GM12878 (cell line): Measurements from ENCODE around the gene FBXL22. TPM values are rescaled to one million over a fixed set of nuclear protein-coding genes. Genes with fewer than 3 reads are reported as not detected.

Source experiments
- BHLHE40 ChIP-seq, 2 experiments: fragments of 450-650 bp in 1 of 2; IDR thresholded peaks; 2 replicates each; pipeline ENCODE4 v1.6.1; 2011 to 2017; ENCODE audit warnings: low read depth in 2 of 2, borderline replicate concordance in 1 of 2, improper control_type of control experiment in 1 of 2, low read length in 1 of 2, mild to moderate bottlenecking in 1 of 2
- CBX5 ChIP-seq: sonication (generic); IDR thresholded peaks from 2 replicates; pipeline ENCODE4 v1.6.1; 2016; ENCODE audit warnings: low read depth, moderate library complexity, mild to moderate bottlenecking, inconsistent platforms
- HDGF ChIP-seq: fragments of 450-650 bp; IDR thresholded peaks from 2 replicates; pipeline ENCODE4 v1.6.1; 2016; ENCODE audit warnings: antibody characterized with exemption
- HSF1 ChIP-seq: fragments of 150-350 bp; IDR thresholded peaks from 2 replicates; pipeline ENCODE4 v1.6.1; 2014; ENCODE audit warnings: mild to moderate bottlenecking, low read depth, low read length
- MEF2B ChIP-seq: fragments of 450-650 bp; IDR thresholded peaks from 2 replicates; pipeline ENCODE4 v1.6.1; 2018; ENCODE audit warnings: mild to moderate bottlenecking, moderate library complexity; ENCODE audit not compliant: partially characterized antibody, poor library complexity, severe bottlenecking
- MTA2 ChIP-seq: fragments of 450-650 bp; IDR thresholded peaks from 2 replicates; pipeline ENCODE4 v1.6.1; 2016; ENCODE audit warnings: low read depth, mild to moderate bottlenecking, moderate library complexity
- NR2F1 ChIP-seq: fragments of 450-650 bp; conservative IDR thresholded peaks from 2 replicates; pipeline ENCODE4 v1.6.1; 2017; ENCODE audit warnings: mild to moderate bottlenecking
- PKNOX1 ChIP-seq: fragments of 450-650 bp; IDR thresholded peaks from 2 replicates; pipeline ENCODE4 v1.6.1; 2016; ENCODE audit warnings: mild to moderate bottlenecking
- RAD21 ChIP-seq: IDR thresholded peaks from 2 replicates; pipeline ENCODE4 v1.6.1; 2011; ENCODE audit warnings: mild to moderate bottlenecking, low read depth, low read length, moderate library complexity; ENCODE audit not compliant: insufficient read depth
- RB1 ChIP-seq: fragments of 450-650 bp; formaldehyde crosslinking; IDR thresholded peaks from 2 replicates; pipeline ENCODE4 v1.6.1; 2017; ENCODE audit warnings: mild to moderate bottlenecking, borderline replicate concordance
- SMARCA5 ChIP-seq: fragments of 450-650 bp; IDR thresholded peaks from 2 replicates; pipeline ENCODE4 v1.6.1; 2017; ENCODE audit warnings: mild to moderate bottlenecking
- SMC3 ChIP-seq: IDR thresholded peaks from 2 replicates; pipeline ENCODE4 v1.6.1; 2011; ENCODE audit warnings: low read length, improper control_type of control experiment, borderline replicate concordance
- SPI1 ChIP-seq: IDR thresholded peaks from 2 replicates; pipeline ENCODE4 v1.6.1; 2011; ENCODE audit warnings: low read depth, mild to moderate bottlenecking, low read length, moderate library complexity, borderline replicate concordance; ENCODE audit not compliant: insufficient read depth
- STAT1 ChIP-seq: fragments of 450-650 bp; conservative IDR thresholded peaks from 2 replicates; pipeline ENCODE4 v1.6.1; 2014; ENCODE audit warnings: antibody characterized with exemption, mild to moderate bottlenecking
- TARDBP ChIP-seq: IDR thresholded peaks from 2 replicates; pipeline ENCODE4 v1.6.1; 2016; ENCODE audit warnings: borderline replicate concordance
- TCF12 ChIP-seq: IDR thresholded peaks from 2 replicates; pipeline ENCODE4 v1.6.1; 2011; ENCODE audit warnings: low read depth, mild to moderate bottlenecking, low read length
- YY1 ChIP-seq: IDR thresholded peaks from 2 replicates; pipeline ENCODE4 v1.6.1; 2011; ENCODE audit warnings: low read depth, mild to moderate bottlenecking, low read length
- polyA plus RNA-seq, 11 experiments: library from polyadenylated mRNA; depleted of rRNA in 4 of 11; unstranded in 6 of 11; stranded (reverse) in 5 of 11; fragments of >200 nt; fragmentation: Nextera tagmentation in 4 of 11; fragmentation: Illumina TruSeq in 1 of 11; extraction: Ambion mirVana in 4 of 11; extraction: Trizol in 1 of 11; gene quantifications; 1 replicate in 1 of 11; 2 replicates in 10 of 11; pipeline versions ENCODE4 v1.2.1 to v1.2.3, GENCODE V29; 2011 to 2016; ENCODE audit warnings: inconsistent platforms in 2 of 11, missing spikeins in 2 of 11, low read depth in 1 of 11
- total RNA-seq, 4 experiments: library from RNA; depleted of rRNA in 3 of 4; stranded (reverse); fragments of >200 nt in 3 of 4; fragmentation: Illumina TruSeq in 1 of 4; extraction: Trizol in 1 of 4; gene quantifications; 2 replicates each; pipeline versions ENCODE4 v1.2.1 to v1.2.3, GENCODE V29; 2013 to 2021
- TF ChIP-seq, protein P1 (sequence below): fragments of 450-650 bp; IDR thresholded peaks from 2 replicates; pipeline ENCODE4 v1.6.1; 2014; ENCODE audit warnings: mild to moderate bottlenecking
- TF ChIP-seq, protein P2 (sequence below): fragments of 450-650 bp; IDR thresholded peaks from 2 replicates; pipeline ENCODE4 v1.6.1; 2018; ENCODE audit warnings: borderline replicate concordance, mild to moderate bottlenecking; ENCODE audit not compliant: partially characterized antibody
- TF ChIP-seq, protein P3 (sequence below): IDR thresholded peaks from 2 replicates; pipeline ENCODE4 v1.6.1; 2011; ENCODE audit warnings: mild to moderate bottlenecking, low read depth, low read length, moderate library complexity; ENCODE audit not compliant: insufficient replicate concordance

The FBXL22 gene
- total and polyA plus RNA-seq, 10 of the 15 experiments (the other 5 are each of a cell fraction or from before 2014, with no cell fraction given) = 0.05 to 2.6 (median 0.52) TPM

DNA sequence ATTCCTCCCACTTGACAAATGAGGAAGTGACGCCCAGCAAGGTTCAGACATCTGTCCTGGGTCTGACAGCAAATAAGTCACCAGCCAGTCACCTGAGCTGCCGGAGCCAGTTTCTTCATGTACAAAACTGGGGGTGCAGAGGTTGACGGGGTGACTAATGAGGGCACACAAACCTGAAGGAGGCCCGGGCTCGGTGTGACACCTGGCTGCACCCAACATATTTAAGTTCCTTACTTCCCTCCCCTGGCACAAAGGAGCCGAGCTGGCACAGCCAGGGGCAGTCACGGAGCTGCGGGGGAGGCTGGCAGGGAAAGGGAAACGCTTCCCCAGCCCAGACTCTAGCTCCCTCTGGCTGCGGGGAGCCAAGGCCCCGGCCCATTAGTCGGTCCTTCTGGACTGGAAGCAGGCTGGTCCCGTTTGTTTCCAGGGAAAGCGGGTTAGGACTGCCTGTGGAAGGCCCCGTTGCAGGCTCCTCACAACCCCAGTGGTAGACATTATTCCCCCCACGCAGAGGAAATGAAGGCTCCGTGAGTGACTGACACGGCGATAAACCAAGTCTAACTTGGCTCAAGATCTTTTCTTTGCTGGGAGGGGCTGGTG, 2.3 kb downstream of the FBXL22 start (continued):
- TF ChIP-seq YY1 (0 out of 2 replicates have a peak, but pooled peaks have one; percentile 29), TARDBP (no peak), STAT1 (no peak), SMC3 (peak; percentile 56), SPI1 (peak; percentile 94), NR2F1 (peak; percentile 56; the same call in 1 of the 2 replicates), CBX5 (no peak), RAD21 (peak; percentile 57), BHLHE40 (IDR thresholded peaks at IDR 0.05; ENCODE audit: borderline replicate concordance in 1 of 2, low read depth in 2 of 2, low read length in 1 of 2) (peak; percentile 64 to 83; a peak in 3 of 4 replicates), SMARCA5 (peak; percentile 28; the same call in 1 of the 2 replicates), RB1 (0 out of 2 replicates have a peak, but pooled peaks have one; percentile 70), PKNOX1 (peak; percentile 73; the same call in 1 of the 2 replicates), MEF2B (no peak), TCF12 (no peak), HSF1 (no peak), HDGF (0 out of 2 replicates have a peak, but pooled peaks have one; percentile 16), MTA2 (peak; percentile 50; the same call in 1 of the 2 replicates)
- TF ChIP-seq, protein P1, sequence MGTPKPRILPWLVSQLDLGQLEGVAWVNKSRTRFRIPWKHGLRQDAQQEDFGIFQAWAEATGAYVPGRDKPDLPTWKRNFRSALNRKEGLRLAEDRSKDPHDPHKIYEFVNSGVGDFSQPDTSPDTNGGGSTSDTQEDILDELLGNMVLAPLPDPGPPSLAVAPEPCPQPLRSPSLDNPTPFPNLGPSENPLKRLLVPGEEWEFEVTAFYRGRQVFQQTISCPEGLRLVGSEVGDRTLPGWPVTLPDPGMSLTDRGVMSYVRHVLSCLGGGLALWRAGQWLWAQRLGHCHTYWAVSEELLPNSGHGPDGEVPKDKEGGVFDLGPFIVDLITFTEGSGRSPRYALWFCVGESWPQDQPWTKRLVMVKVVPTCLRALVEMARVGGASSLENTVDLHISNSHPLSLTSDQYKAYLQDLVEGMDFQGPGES = no peak
- TF ChIP-seq, protein P2, sequence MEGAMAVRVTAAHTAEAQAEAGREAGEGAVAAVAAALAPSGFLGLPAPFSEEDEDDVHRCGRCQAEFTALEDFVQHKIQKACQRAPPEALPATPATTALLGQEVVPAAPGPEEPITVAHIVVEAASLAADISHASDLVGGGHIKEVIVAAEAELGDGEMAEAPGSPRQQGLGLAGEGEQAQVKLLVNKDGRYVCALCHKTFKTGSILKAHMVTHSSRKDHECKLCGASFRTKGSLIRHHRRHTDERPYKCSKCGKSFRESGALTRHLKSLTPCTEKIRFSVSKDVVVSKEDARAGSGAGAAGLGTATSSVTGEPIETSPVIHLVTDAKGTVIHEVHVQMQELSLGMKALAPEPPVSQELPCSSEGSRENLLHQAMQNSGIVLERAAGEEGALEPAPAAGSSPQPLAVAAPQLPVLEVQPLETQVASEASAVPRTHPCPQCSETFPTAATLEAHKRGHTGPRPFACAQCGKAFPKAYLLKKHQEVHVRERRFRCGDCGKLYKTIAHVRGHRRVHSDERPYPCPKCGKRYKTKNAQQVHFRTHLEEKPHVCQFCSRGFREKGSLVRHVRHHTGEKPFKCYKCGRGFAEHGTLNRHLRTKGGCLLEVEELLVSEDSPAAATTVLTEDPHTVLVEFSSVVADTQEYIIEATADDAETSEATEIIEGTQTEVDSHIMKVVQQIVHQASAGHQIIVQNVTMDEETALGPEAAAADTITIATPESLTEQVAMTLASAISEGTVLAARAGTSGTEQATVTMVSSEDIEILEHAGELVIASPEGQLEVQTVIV = no peak
- TF ChIP-seq, protein P3, sequence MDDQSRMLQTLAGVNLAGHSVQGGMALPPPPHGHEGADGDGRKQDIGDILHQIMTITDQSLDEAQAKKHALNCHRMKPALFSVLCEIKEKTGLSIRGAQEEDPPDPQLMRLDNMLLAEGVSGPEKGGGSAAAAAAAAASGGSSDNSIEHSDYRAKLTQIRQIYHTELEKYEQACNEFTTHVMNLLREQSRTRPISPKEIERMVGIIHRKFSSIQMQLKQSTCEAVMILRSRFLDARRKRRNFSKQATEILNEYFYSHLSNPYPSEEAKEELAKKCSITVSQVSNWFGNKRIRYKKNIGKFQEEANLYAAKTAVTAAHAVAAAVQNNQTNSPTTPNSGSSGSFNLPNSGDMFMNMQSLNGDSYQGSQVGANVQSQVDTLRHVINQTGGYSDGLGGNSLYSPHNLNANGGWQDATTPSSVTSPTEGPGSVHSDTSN = peak; percentile 49
